ENCODE data around the gene PEAK1.

The PEAK1 gene

DNA sequence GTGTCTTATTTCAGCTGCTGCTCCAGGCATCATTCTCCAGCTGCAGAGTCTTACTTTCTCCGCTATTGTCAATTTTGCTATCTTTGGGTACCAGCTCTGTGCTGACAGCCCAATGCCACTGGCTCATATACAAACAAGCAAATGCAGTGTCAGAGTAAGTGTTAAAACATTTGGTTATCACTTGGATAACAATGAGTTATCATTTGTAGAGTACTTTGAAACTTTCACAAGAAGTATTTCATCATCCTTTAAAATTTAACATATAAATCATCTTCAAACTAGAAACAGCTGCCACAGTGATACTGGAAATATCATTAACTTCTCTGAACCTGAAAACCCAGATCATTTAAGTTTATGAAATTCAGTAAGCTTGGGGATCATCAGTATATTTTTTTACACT lies 362.8 kb downstream of the PEAK1 start:
- DNase-seq, result no peak

DNA sequence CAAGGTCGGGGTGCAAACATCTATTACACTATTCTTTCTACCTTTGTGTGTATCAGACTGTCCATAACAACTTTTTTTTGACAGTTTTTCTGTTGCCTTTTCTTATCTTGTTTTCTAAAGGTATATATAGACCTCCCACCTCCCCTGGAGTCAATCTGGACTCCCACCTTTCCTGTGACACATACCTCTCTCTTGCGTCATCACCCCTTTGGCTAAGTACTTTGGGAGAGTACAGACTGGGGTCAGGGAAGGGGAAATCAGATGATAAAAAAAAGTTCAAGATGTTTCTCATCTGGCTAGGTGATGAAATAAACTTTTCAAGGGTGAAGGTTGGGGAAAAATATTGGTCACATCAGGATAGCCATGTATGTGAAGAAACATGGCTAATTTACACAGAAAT lies 366.2 kb downstream of the PEAK1 start:
- DNase-seq, result no peak

DNA sequence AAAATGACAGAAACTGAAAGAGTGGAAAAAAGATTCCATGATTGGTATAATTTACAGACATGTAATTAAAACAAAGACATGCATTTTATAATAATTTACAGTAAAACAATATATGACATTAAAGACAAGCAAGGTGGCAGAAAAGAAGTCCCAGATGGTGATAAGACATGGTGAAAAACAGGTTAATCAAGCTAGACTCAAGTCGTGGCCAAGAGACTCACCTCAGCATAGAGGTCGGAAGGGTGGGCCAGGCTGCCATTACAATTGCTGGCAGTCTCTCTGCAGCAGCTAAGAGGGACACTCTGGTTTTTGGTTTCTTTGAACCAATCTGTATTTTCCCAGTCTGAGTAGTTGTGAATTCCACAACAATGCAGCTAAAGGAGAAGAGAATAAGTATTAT lies 367.3 kb downstream of the PEAK1 start:
- DNase-seq, result no peak
